ENCODE results near the gene RAB6D.
"Not testable (repeated sequence)": the region's sequence is repeated elsewhere in the genome, so short reads cannot be mapped to it uniquely, and the experiment has no call there.

The RAB6D gene

GRCh38 chr2:131363703-131364186 is at the start of gene RAB6D:
Gene RAB6D, minus strand, starts transcription at chr2:131364168. Its CDS starts 448 bp downstream, at chr2:131363720.
- DNase-seq (ENCODE audit: low spot score) = not testable (repeated sequence)

- DNase-seq (ENCODE audit: low spot score) = peak; percentile 54
- peak; percentile 35 for TF ChIP-seq CTCF (IDR thresholded peaks at IDR 0.05; ENCODE audit: extremely low read depth, missing control alignments)
Observed at GRCh38 chr2:131413148-131413747, 49.3 kb upstream of the RAB6D start.

GRCh38 chr2:131410173-131410572 is 46.2 kb upstream of the RAB6D start:
- no peak for TF ChIP-seq CTCF (IDR thresholded peaks at IDR 0.05; ENCODE audit: extremely low read depth, missing control alignments)
- no peak for DNase-seq (ENCODE audit: low spot score)

- DNase-seq (ENCODE audit: low spot score) = no peak
- no peak for TF ChIP-seq CTCF (IDR thresholded peaks at IDR 0.05; ENCODE audit: extremely low read depth, missing control alignments)
Observed at GRCh38 chr2:131408778-131409177, 44.8 kb upstream of the RAB6D start.

- no peak for TF ChIP-seq CTCF (IDR thresholded peaks at IDR 0.05; ENCODE audit: extremely low read depth, missing control alignments)
- no peak for DNase-seq (ENCODE audit: low spot score)
Observed at GRCh38 chr2:131408207-131408606, 44.2 kb upstream of the RAB6D start.

GRCh38 chr2:131404753-131405152 is 40.8 kb upstream of the RAB6D start:
- TF ChIP-seq CTCF (IDR thresholded peaks at IDR 0.05; ENCODE audit: extremely low read depth, missing control alignments) = no peak
- no peak for DNase-seq (ENCODE audit: low spot score)

- no peak for TF ChIP-seq CTCF (IDR thresholded peaks at IDR 0.05; ENCODE audit: extremely low read depth, missing control alignments)
- no peak for DNase-seq (ENCODE audit: low spot score)
Observed at GRCh38 chr2:131402320-131403039, 38.5 kb upstream of the RAB6D start.
